Measurements from ENCODE around the gene ACHE.

GRCh38 chr7:100894860-100895700, 608 bp downstream of the ACHE start:
- TF ChIP-seq POLR2A (IDR thresholded peaks at IDR 0.05; ENCODE audit: low read depth, low read length) (no peak), TAF1 (IDR thresholded peaks at IDR 0.05; ENCODE audit: borderline replicate concordance, low read depth, low read length) (no peak), POLR2AphosphoS5 (IDR thresholded peaks at IDR 0.05; ENCODE audit: low read depth, low read length) (no peak)

Measured in GM12892 (cell line).